CD14-positive monocyte (primary cell): Measurements from ENCODE around the gene SLC4A4. TPM values are rescaled to one million over a fixed set of nuclear protein-coding genes. Genes with fewer than 3 reads are reported as not detected.

Experiments used
- DNase-seq, 3 donors: peaks; one replicate each; pipeline ENCODE4 v3.0.0-alpha.2; 2011 to 2022
- H2AFZ ChIP-seq: 2 replicates; pipeline ENCODE4 v1.6.0; 2012; ENCODE audit warnings: mild to moderate bottlenecking, low read depth, low read length, inconsistent platforms; ENCODE audit not compliant: insufficient read depth, poor library complexity, severe bottlenecking
- H3K27ac ChIP-seq, 2 donors: 1 replicate in 1 of 2; 2 replicates in 1 of 2; pipeline ENCODE4 v1.5.1; 2012 to 2013; ENCODE audit warnings: low read length in 2 of 2, control low read depth in 1 of 2, inconsistent platforms in 1 of 2, low read depth in 1 of 2, mild to moderate bottlenecking in 1 of 2
- H3K27me3 ChIP-seq, 2 donors: one replicate each; pipeline versions ENCODE4 v1.6.0 to v1.6.1; 2011 to 2013; ENCODE audit warnings: low read length in 2 of 2; ENCODE audit not compliant: control insufficient read depth in 2 of 2, insufficient read depth in 2 of 2
- H3K36me3 ChIP-seq, 2 donors: replicated peaks in 1 of 2; 1 replicate in 1 of 2; 2 replicates in 1 of 2; pipeline versions ENCODE4 v1.5.1 to v1.6.1; 2012 to 2013; ENCODE audit warnings: low read length in 2 of 2, control low read depth in 1 of 2, inconsistent platforms in 1 of 2, mild to moderate bottlenecking in 1 of 2; ENCODE audit not compliant: insufficient read depth in 2 of 2, control insufficient read depth in 1 of 2
- H3K4me1 ChIP-seq, 2 donors: 1 replicate in 1 of 2; 2 replicates in 1 of 2; pipeline versions ENCODE4 v1.5.1 to v1.6.1; 2012 to 2013; ENCODE audit warnings: low read length in 2 of 2, control low read depth in 1 of 2, inconsistent platforms in 1 of 2, mild to moderate bottlenecking in 1 of 2, moderate library complexity in 1 of 2; ENCODE audit not compliant: insufficient read depth in 2 of 2, control insufficient read depth in 1 of 2
- H3K4me2 ChIP-seq: replicated peaks from 2 replicates; pipeline ENCODE3; 2012; ENCODE audit warnings: low read length, moderate library complexity, mild to moderate bottlenecking; ENCODE audit not compliant: poor library complexity, severe bottlenecking; ENCODE audit errors: extremely low read depth
- H3K4me3 ChIP-seq, 3 experiments: fragments of 200-600 bp in 1 of 3; sonication (generic) in 1 of 3; replicated peaks in 1 of 3; 1 replicate in 2 of 3; 2 replicates in 1 of 3; pipeline ENCODE4 v1.5.1; 2011 to 2013; ENCODE audit warnings: low read length in 3 of 3, mild to moderate bottlenecking in 3 of 3, control low read depth in 2 of 3, low read depth in 2 of 3, inconsistent platforms in 1 of 3, moderate library complexity in 1 of 3
- H3K79me2 ChIP-seq: 2 replicates; pipeline ENCODE4 v1.6.0; 2012; ENCODE audit warnings: mild to moderate bottlenecking, control low read depth, inconsistent platforms, low read length, moderate library complexity; ENCODE audit not compliant: insufficient read depth
- H3K9ac ChIP-seq: 2 replicates; pipeline ENCODE4 v1.6.0; 2017; ENCODE audit warnings: low read length, mild to moderate bottlenecking; ENCODE audit not compliant: insufficient read depth, poor library complexity, severe bottlenecking
- H3K9me3 ChIP-seq, 2 donors: replicated peaks in 1 of 2; 1 replicate in 1 of 2; 2 replicates in 1 of 2; pipeline versions ENCODE4 v1.5.1 to v1.6.1; 2012 to 2013; ENCODE audit warnings: low read length in 2 of 2, control low read depth in 1 of 2; ENCODE audit not compliant: control insufficient read depth in 1 of 2, insufficient read depth in 1 of 2
- H4K20me1 ChIP-seq: 2 replicates; pipeline ENCODE4 v1.6.0; 2012; ENCODE audit warnings: mild to moderate bottlenecking, low read length, control low read depth, moderate library complexity; ENCODE audit not compliant: insufficient read depth
- H3K27ac Mint-ChIP-seq, 7 donors: one replicate each; pipeline ENCODE4 v1.8.0; 2020; ENCODE audit warnings: mild to moderate bottlenecking in 7 of 7, mixed read lengths in 7 of 7, moderate library complexity in 6 of 7, inconsistent platforms in 2 of 7
- H3K27me3 Mint-ChIP-seq, 3 donors: one replicate each; pipeline ENCODE4 v1.8.0; 2021 to 2022; ENCODE audit warnings: low read depth in 3 of 3, mild to moderate bottlenecking in 3 of 3, mixed read lengths in 3 of 3, moderate library complexity in 3 of 3, inconsistent platforms in 1 of 3
- H3K36me3 Mint-ChIP-seq, 2 donors: one replicate each; pipeline ENCODE4 v1.8.0; 2020; ENCODE audit warnings: mixed read lengths in 2 of 2, inconsistent platforms in 1 of 2, mild to moderate bottlenecking in 1 of 2
- H3K4me1 Mint-ChIP-seq: one replicate; pipeline ENCODE4 v1.8.0; 2020; ENCODE audit warnings: mild to moderate bottlenecking, mixed read lengths
- H3K4me3 Mint-ChIP-seq, 2 donors: one replicate each; pipeline ENCODE4 v1.8.0; 2020; ENCODE audit warnings: mild to moderate bottlenecking in 2 of 2, mixed read lengths in 2 of 2, moderate library complexity in 1 of 2
- H3K9me3 Mint-ChIP-seq, 7 donors: one replicate each; pipeline ENCODE4 v1.8.0; 2020 to 2022; ENCODE audit warnings: mixed read lengths in 7 of 7, mild to moderate bottlenecking in 6 of 7, moderate library complexity in 6 of 7, inconsistent platforms in 2 of 7
- CTCF ChIP-seq: fragments of 200-600 bp; IDR thresholded peaks from one replicate; pipeline ENCODE4 v1.8.0; 2022; ENCODE audit warnings: antibody characterized with exemption, mild to moderate bottlenecking
- WGBS: methylation state at CpG from one replicate; pipeline ENCODE4 v1.1.5; 2013; ENCODE audit warnings: missing lambda C conversion rate; ENCODE audit not compliant: insufficient coverage; 5-methylcytosine and 5-hydroxymethylcytosine counted together
- intact Hi-C, 2 donors: fragments of 100-400 bp; cut with micrococcal nuclease; formaldehyde crosslinking; loops; one replicate each; pipeline versions ENCODE4 v1.15.0 to v1.15.1; 2023
- polyA plus RNA-seq, 3 donors: library from polyadenylated mRNA; depleted of rRNA in 1 of 3; unstranded in 2 of 3; stranded (reverse) in 1 of 3; fragments of 300-500 nt in 2 of 3; fragments of >200 nt in 1 of 3; fragmentation: Illumina TruSeq in 2 of 3; gene quantifications; 1 replicate in 2 of 3; 2 replicates in 1 of 3; pipeline ENCODE4 v1.2.3, GENCODE V29; 2012 to 2021

The SLC4A4 gene
- polyA plus RNA-seq, 3 donors = 0.03 TPM; not detected in 2

- TF ChIP-seq CTCF = no peak
- Histone ChIP-seq H3K9me3 (no peaks in the 10 kb centered on the region), H3K9ac (no peak overlapping the region), H3K79me2 (no peaks in the 10 kb centered on the region), H2AFZ (no peak overlapping the region), H3K36me3 (no peaks in the 10 kb centered on the region), H3K4me1 (no peaks in the 10 kb centered on the region), H3K4me3 (no peak overlapping the region), H3K27ac (no peak overlapping the region), H3K27me3 (no peaks in the 10 kb centered on the region), H3K4me2 (no peak overlapping the region), H4K20me1 (no peaks in the 10 kb centered on the region)
- no peak overlapping the region for H3K27ac Mint-ChIP-seq
- peaks cover 0 to 2% (median 0%) of the 10 kb centered on the region in 7 donors for H3K9me3 Mint-ChIP-seq
- peaks cover 4% of the 10 kb centered on the region for H3K4me1 Mint-ChIP-seq
- no peaks in the 10 kb centered on the region for H3K36me3 Mint-ChIP-seq
- intact Hi-C loops = no loop called here
- DNase-seq = no peak
- WGBS = 93% methylated on average over 3 of the region's 6 CpGs
- H3K27me3 Mint-ChIP-seq = peaks cover 0 to 2% (median 0%) of the 10 kb centered on the region in 3 donors
- no peak overlapping the region for H3K4me3 Mint-ChIP-seq
These were observed 198.8 kb downstream of the SLC4A4 start for GRCh38 chr4:71537551-71538065.

DNA sequence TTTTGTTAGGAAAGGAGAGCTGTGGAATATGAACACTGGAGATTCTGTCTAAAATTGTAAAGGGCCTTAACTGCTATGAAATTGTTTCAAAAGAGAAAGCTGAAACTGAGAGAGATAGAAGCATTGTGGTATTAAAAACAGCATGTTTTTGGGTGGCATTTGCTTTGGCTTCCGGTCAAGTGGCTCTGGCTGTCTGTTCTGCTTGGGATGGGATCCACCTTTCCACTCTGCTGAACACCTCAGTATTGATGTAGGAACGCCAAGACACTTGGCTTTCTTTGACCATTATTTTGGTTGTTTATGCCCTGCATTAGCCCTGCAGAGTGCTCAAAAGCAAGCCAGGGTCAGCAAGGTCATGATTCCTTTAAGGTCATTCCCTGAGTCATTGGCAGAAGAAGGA lies 199.7 kb downstream of the SLC4A4 start:
- TF ChIP-seq CTCF = no peak
- H3K4me3 Mint-ChIP-seq = no peak overlapping the region
- no peaks in the 10 kb centered on the region for H3K4me1 ChIP-seq
- H3K36me3 Mint-ChIP-seq = no peaks in the 10 kb centered on the region
- no peak overlapping the region for H3K27ac Mint-ChIP-seq
- peaks cover 4% of the 10 kb centered on the region for H3K4me1 Mint-ChIP-seq
- intact Hi-C loops = no loop called here
- H3K27me3 Mint-ChIP-seq = peaks cover 0 to 2% (median 0%) of the 10 kb centered on the region in 3 donors
- no peaks in the 10 kb centered on the region for H4K20me1 ChIP-seq
- no peaks in the 10 kb centered on the region for H3K79me2 ChIP-seq
- no peak overlapping the region for H3K4me3 ChIP-seq
- no peak overlapping the region for H3K27ac ChIP-seq
- no peak overlapping the region for H3K9ac ChIP-seq
- H3K9me3 Mint-ChIP-seq = peaks cover 0 to 2% (median 0%) of the 10 kb centered on the region in 7 donors
- WGBS = 94% methylated on average over 2 of the region's 2 CpGs
- H2AFZ ChIP-seq = no peak overlapping the region
- no peaks in the 10 kb centered on the region for H3K27me3 ChIP-seq
- no peaks in the 10 kb centered on the region for H3K9me3 ChIP-seq
- no peaks in the 10 kb centered on the region for H3K36me3 ChIP-seq
- no peak for DNase-seq
- no peak overlapping the region for H3K4me2 ChIP-seq
